K562 (cell line): Measurements from ENCODE around the gene ADAMTSL3. TPM values are rescaled to one million over a fixed set of nuclear protein-coding genes. Genes with fewer than 3 reads are reported as not detected.

ENCODE experiments used
- ATAC-seq: fragments of 200-7000 bp; cut with Tn5 transposase; 3 replicates; pipeline ENCODE4 v1.9.1; 2020; ENCODE audit warnings: moderate library complexity
- BruUV-seq: library from RNA; stranded (reverse); fragments of 400-500 nt; replicated peaks from 2 replicates; lab custom pipeline; 2021; lab: Mats Ljungman, UMichigan
- CTCF ChIA-PET: fragments of 300-600 bp; formaldehyde crosslinking; extraction: SDS; loops from one replicate; lab custom pipeline; 2021; ENCODE audit warnings: low intra/inter-chr PET ratio; lab: Yijun Ruan, JAX
- POLR2A ChIA-PET: fragments of 300-600, 350-650 bp; sonication (Branson Sonifier 250); formaldehyde crosslinking; extraction: SDS; loops from one replicate; lab custom pipeline; 2021; ENCODE audit warnings: antibody characterized with exemption, inconsistent platforms; lab: Yijun Ruan, JAX
- DNase-seq, 4 experiments: peaks; one replicate each; pipeline versions ENCODE4 v3.0.0 to v3.0.0-alpha.2; 2011 to 2018; ENCODE audit warnings: low spot score in 3 of 4, mixed read lengths in 3 of 4; ENCODE audit errors: extremely low read depth in 1 of 4
- FAIRE-seq: peaks from 2 replicates; lab custom pipeline; 2011; peaks lifted over from hg19 to GRCh38; lab: Jason Lieb, UNC
- H2AFZ ChIP-seq: 2 replicates; pipeline ENCODE4 v1.6.0; 2011; ENCODE audit warnings: low read depth, low read length, control low read depth, inconsistent platforms
- H3K27ac ChIP-seq: fragments of 200-600 bp; 3 replicates; pipeline ENCODE4 v1.8.0; 2011; ENCODE audit warnings: low read depth, mild to moderate bottlenecking, control low read depth, inconsistent platforms, low read length, moderate library complexity, mixed read lengths; ENCODE audit errors: extremely low read depth
- H3K27me3 ChIP-seq, 2 experiments: fragments of 300-600 bp in 1 of 2; 2 replicates in 1 of 2; 3 replicates in 1 of 2; pipeline versions ENCODE4 v1.6.0 to v1.8.0; 2011; ENCODE audit warnings: inconsistent platforms in 2 of 2, low read length in 2 of 2, mild to moderate bottlenecking in 1 of 2, mixed read lengths in 1 of 2, moderate library complexity in 1 of 2; ENCODE audit not compliant: control insufficient read depth in 2 of 2, insufficient read depth in 2 of 2
- H3K36me3 ChIP-seq: fragments of 300-600 bp; 3 replicates; pipeline ENCODE4 v1.8.0; 2011; ENCODE audit warnings: mild to moderate bottlenecking, low read length, inconsistent platforms; ENCODE audit not compliant: control insufficient read depth, insufficient read depth
- H3K4me1 ChIP-seq, 2 experiments: fragments of 200-600 bp in 1 of 2; replicated peaks in 1 of 2; 2 replicates in 1 of 2; 3 replicates in 1 of 2; pipeline versions ENCODE4 v1.5.1 to v1.8.0; 2011; ENCODE audit warnings: inconsistent platforms in 2 of 2, low read length in 2 of 2, mild to moderate bottlenecking in 1 of 2, mixed read lengths in 1 of 2, moderate library complexity in 1 of 2; ENCODE audit not compliant: control insufficient read depth in 2 of 2, insufficient read depth in 2 of 2
- H3K4me2 ChIP-seq: 2 replicates; pipeline ENCODE4 v1.6.1; 2011; ENCODE audit warnings: low read length, control low read depth, inconsistent platforms, mixed read lengths; ENCODE audit not compliant: insufficient read depth
- H3K4me3 ChIP-seq: fragments of 200-600 bp; sonication (generic), shearing (Covaris generic); 2 replicates; pipeline ENCODE4 v1.5.1; 2016; ENCODE audit warnings: control low read depth, inconsistent platforms
- H3K79me2 ChIP-seq: fragments of 200-600 bp; 3 replicates; pipeline ENCODE4 v1.8.0; 2011; ENCODE audit warnings: low read length, inconsistent platforms; ENCODE audit not compliant: control insufficient read depth, insufficient read depth
- H3K9ac ChIP-seq, 2 experiments: 2 replicates each; pipeline versions ENCODE4 v1.6.0 to v1.6.1; 2011; ENCODE audit warnings: low read depth in 2 of 2, low read length in 2 of 2, control low read depth in 1 of 2, inconsistent platforms in 1 of 2, mild to moderate bottlenecking in 1 of 2, mixed read lengths in 1 of 2; ENCODE audit not compliant: insufficient read depth in 1 of 2
- H3K9me1 ChIP-seq: one replicate; pipeline ENCODE4 v1.6.0; 2011; ENCODE audit warnings: inconsistent platforms, mild to moderate bottlenecking, low read length, moderate library complexity; ENCODE audit not compliant: control insufficient read depth, insufficient read depth
- H3K9me3 ChIP-seq: replicated peaks from 2 replicates; pipeline ENCODE4 v1.5.1; 2011; ENCODE audit warnings: low read depth, low read length, inconsistent platforms; ENCODE audit not compliant: control insufficient read depth, insufficient read depth
- H4K20me1 ChIP-seq: replicated peaks from 2 replicates; pipeline ENCODE4 v1.6.1; 2011; ENCODE audit warnings: low read length, inconsistent platforms, mixed read lengths; ENCODE audit not compliant: control insufficient read depth, insufficient read depth
- ASH1L ChIP-seq: fragments of 450-650 bp; IDR thresholded peaks from 2 replicates; pipeline ENCODE4 v1.6.1; 2018; ENCODE audit warnings: borderline replicate concordance, mild to moderate bottlenecking, low read depth; ENCODE audit not compliant: partially characterized antibody
- COPS2 ChIP-seq: fragments of 450-650 bp; conservative IDR thresholded peaks from 2 replicates; pipeline ENCODE4 v1.6.1; 2016; ENCODE audit warnings: mild to moderate bottlenecking, moderate library complexity
- DACH1 ChIP-seq: fragments of 450-650 bp; IDR thresholded peaks from 2 replicates; pipeline ENCODE4 v1.6.1; 2018; ENCODE audit not compliant: partially characterized antibody
- E2F5 ChIP-seq: sonication (generic); formaldehyde crosslinking; IDR thresholded peaks from 2 replicates; pipeline ENCODE4 v1.8.0; 2022; ENCODE audit warnings: mild to moderate bottlenecking, missing genetic modification reagents
- FOXA1 ChIP-seq: fragments of 450-650 bp; IDR thresholded peaks from 2 replicates; pipeline ENCODE4 v1.6.1; 2016; ENCODE audit warnings: mild to moderate bottlenecking, borderline replicate concordance
- ILF3 ChIP-seq: fragments of 450-650 bp; IDR thresholded peaks from 2 replicates; pipeline ENCODE4 v1.6.1; 2018; ENCODE audit warnings: antibody characterized with exemption, mild to moderate bottlenecking, moderate library complexity, borderline replicate concordance
- NCOA4 ChIP-seq: fragments of 450-650 bp; IDR thresholded peaks from 2 replicates; pipeline ENCODE4 v1.6.1; 2018; ENCODE audit warnings: mild to moderate bottlenecking; ENCODE audit not compliant: partially characterized antibody
- NFATC3 ChIP-seq: fragments of 450-650 bp; IDR thresholded peaks from 2 replicates; pipeline ENCODE4 v1.6.1; 2017; ENCODE audit warnings: mild to moderate bottlenecking
- NFRKB ChIP-seq: fragments of 450-650 bp; IDR thresholded peaks from 2 replicates; pipeline ENCODE4 v1.6.1; 2016; ENCODE audit warnings: low read depth
- TCF7 ChIP-seq: sonication (generic); IDR thresholded peaks from 2 replicates; pipeline ENCODE4 v1.6.1; 2016; ENCODE audit warnings: antibody characterized with exemption, borderline replicate concordance
- WGBS: fragments of 100-300 bp; shearing (Covaris generic); methylation state at CpG from one replicate; pipeline ENCODE4 v1.1.6; 2016; ENCODE audit warnings: low coverage, mixed read lengths; ENCODE audit not compliant: insufficient coverage; ENCODE audit errors: missing lambda C conversion rate; 5-methylcytosine and 5-hydroxymethylcytosine counted together
- in situ Hi-C: fragments of 300-500 bp; cut with MboI; formaldehyde crosslinking; loops from 4 replicates; pipeline ENCODE4 v1.15.0; 2018; ENCODE audit warnings: inconsistent platforms, mixed read lengths
- intact Hi-C: fragments of 100-400 bp; cut with micrococcal nuclease; formaldehyde crosslinking; loops from 2 replicates; pipeline ENCODE4 v1.14.2; 2022
- polyA plus RNA-seq, 8 experiments: library from polyadenylated mRNA; depleted of rRNA in 4 of 8; stranded (reverse) in 5 of 8; unstranded in 3 of 8; fragments of >200 nt; fragmentation: Nextera tagmentation in 2 of 8; fragmentation: Illumina TruSeq in 1 of 8; extraction: Ambion mirVana in 2 of 8; extraction: Trizol in 1 of 8; gene quantifications; 2 replicates each; pipeline versions ENCODE4 v1.2.1 to v1.2.3, GENCODE V29; 2011 to 2014; ENCODE audit warnings: inconsistent platforms in 1 of 8, missing spikeins in 1 of 8
- total RNA-seq, 7 experiments: library from RNA; depleted of rRNA in 6 of 7; stranded (reverse); fragments of >200 nt in 6 of 7; fragmentation: Illumina TruSeq in 2 of 7; extraction: Trizol in 2 of 7; gene quantifications; 2 replicates each; pipeline versions ENCODE4 v1.2.1 to v1.2.3, GENCODE V29; 2011 to 2021; ENCODE audit warnings: low replicate concordance in 1 of 7

ADAMTSL3 gene
- total and polyA plus RNA-seq, 9 of the 15 experiments (the other 6 are each of a cell fraction or from before 2014, with no cell fraction given): 0.01 to 0.18 (median 0.07) TPM; not detected in 3

GRCh38 chr15:83809345-83809744, 155.4 kb downstream of the ADAMTSL3 start:
- Histone ChIP-seq H3K27ac (no peak overlapping the region), H3K4me2 (no peak overlapping the region), H3K9me3 (no peaks in the 10 kb centered on the region), H3K4me3 (no peak overlapping the region), H3K4me1 (no peaks in the 10 kb centered on the region), H3K9me1 (no peaks in the 10 kb centered on the region), H3K36me3 (no peaks in the 10 kb centered on the region), H3K79me2 (no peaks in the 10 kb centered on the region), H3K9ac (no peak overlapping the region), H2AFZ (no peak overlapping the region), H4K20me1 (no peaks in the 10 kb centered on the region)
- ChIA-PET POLR2A (no interaction called here), CTCF (no interaction called here)
- no peak for ATAC-seq
- no peak for DNase-seq
- intact Hi-C loops: no loop called here
- FAIRE-seq: no peak
- in situ Hi-C loops: no loop called here
- TF ChIP-seq ILF3 (no peak), COPS2 (no peak), FOXA1 (no peak), NFRKB (no peak), DACH1 (no peak), ASH1L (no peak)
- TF ChIP-seq, all 486 proteins: peak for 0
- no peaks in the 10 kb centered on the region for H3K27me3 ChIP-seq
- BruUV-seq: no TSS peak
- WGBS: 0% methylated on average over 2 of the region's 2 CpGs

- intact Hi-C loops (no loop called here), in situ Hi-C loops (no loop called here)
- ATAC-seq: no peak
- TF ChIP-seq ILF3 (no peak), NFATC3 (no peak), TCF7 (no peak), NCOA4 (no peak), E2F5 (CRISPR knock-in tag) (no peak)
- no peaks in the 10 kb centered on the region for H4K20me1 ChIP-seq
- BruUV-seq: no TSS peak
- no peaks in the 10 kb centered on the region for H3K79me2 ChIP-seq
- FAIRE-seq: no peak
- H2AFZ ChIP-seq: no peak overlapping the region
- ChIA-PET POLR2A (interaction anchor here (0.5 kb wide), 1 partner anchor 105 kb away, joined by 3 read pairs; no protein-coding TSS in a partner anchor), CTCF (no interaction called here)
- no peak for DNase-seq
- H3K4me1 ChIP-seq: no peaks in the 10 kb centered on the region
- no peak overlapping the region for H3K4me3 ChIP-seq
- WGBS: 0% methylated on average over 3 of the region's 3 CpGs
- no peaks in the 10 kb centered on the region for H3K9me1 ChIP-seq
- H3K4me2 ChIP-seq: no peak overlapping the region
- H3K27me3 ChIP-seq: no peaks in the 10 kb centered on the region
- H3K36me3 ChIP-seq: no peaks in the 10 kb centered on the region
- H3K27ac ChIP-seq: no peak overlapping the region
- no peak overlapping the region for H3K9ac ChIP-seq
- no peaks in the 10 kb centered on the region for H3K9me3 ChIP-seq
Observed at GRCh38 chr15:83810110-83810509, 156.2 kb downstream of the ADAMTSL3 start.
